Mesendoderm (in vitro differentiated cells): ENCODE data around the gene STAG2.
A peak's percentile ranks its signal among the peaks of the same experiment; 100 is the strongest.

Experiments
- DNase-seq: peaks from one replicate; pipeline ENCODE4 v3.0.0; 2013
- H2AK5ac ChIP-seq: 2 replicates; pipeline ENCODE4 v1.6.1; 2013; ENCODE audit warnings: low read length, inconsistent platforms
- H2BK120ac ChIP-seq: 2 replicates; pipeline ENCODE4 v1.6.1; 2013; ENCODE audit warnings: low read depth, mild to moderate bottlenecking, low read length, moderate library complexity, mixed read lengths
- H2BK15ac ChIP-seq: replicated peaks from 2 replicates; pipeline ENCODE4 v1.6.1; 2013; ENCODE audit warnings: low read depth, mild to moderate bottlenecking, moderate library complexity
- H2BK5ac ChIP-seq: 2 replicates; pipeline ENCODE4 v1.6.1; 2013; ENCODE audit warnings: low read length, inconsistent platforms
- H3K18ac ChIP-seq: 2 replicates; pipeline ENCODE4 v1.6.1; 2013; ENCODE audit warnings: mild to moderate bottlenecking, low read length, mixed read lengths
- H3K23ac ChIP-seq: one replicate; pipeline ENCODE4 v1.6.1; 2013; ENCODE audit warnings: low read length
- H3K27ac ChIP-seq: 2 replicates; pipeline ENCODE4 v1.5.1; 2013; ENCODE audit warnings: low read depth, mild to moderate bottlenecking, inconsistent platforms, low read length, moderate library complexity
- H3K27me3 ChIP-seq: 2 replicates; pipeline ENCODE4 v1.6.1; 2013; ENCODE audit warnings: low read length, control low read depth, mild to moderate bottlenecking, inconsistent platforms; ENCODE audit not compliant: insufficient read depth, poor library complexity
- H3K36me3 ChIP-seq: 2 replicates; pipeline ENCODE4 v1.6.1; 2013; ENCODE audit warnings: low read length, inconsistent platforms; ENCODE audit not compliant: control insufficient read depth, insufficient read depth
- H3K4ac ChIP-seq: one replicate; pipeline ENCODE4 v1.6.1; 2013; ENCODE audit warnings: low read depth, mild to moderate bottlenecking, low read length, moderate library complexity
- H3K4me1 ChIP-seq: 2 replicates; pipeline ENCODE4 v1.6.1; 2013; ENCODE audit warnings: low read depth, low read length, inconsistent platforms; ENCODE audit not compliant: control insufficient read depth
- H3K4me2 ChIP-seq: 2 replicates; pipeline ENCODE4 v1.6.1; 2013; ENCODE audit warnings: low read length
- H3K4me3 ChIP-seq: 2 replicates; pipeline ENCODE4 v1.5.1; 2013; ENCODE audit warnings: mild to moderate bottlenecking, low read length
- H3K56ac ChIP-seq: one replicate; pipeline ENCODE4 v1.6.1; 2013; ENCODE audit warnings: low read length
- H3K79me1 ChIP-seq: 2 replicates; pipeline ENCODE4 v1.6.1; 2013; ENCODE audit warnings: low read length, inconsistent platforms
- H3K79me2 ChIP-seq: 2 replicates; pipeline ENCODE4 v1.6.1; 2013; ENCODE audit warnings: mild to moderate bottlenecking, low read length; ENCODE audit not compliant: control insufficient read depth, insufficient read depth
- H3K9ac ChIP-seq: 2 replicates; pipeline ENCODE4 v1.6.1; 2013; ENCODE audit warnings: low read length, inconsistent platforms
- H4K5ac ChIP-seq: one replicate; pipeline ENCODE4 v1.6.1; 2013; ENCODE audit warnings: low read length
- H4K8ac ChIP-seq: one replicate; pipeline ENCODE4 v1.6.1; 2013; ENCODE audit warnings: low read depth, mild to moderate bottlenecking, control low read depth, low read length, moderate library complexity
- WGBS: extraction: QIAGEN DNeasy Blood & Tissue Kit; methylation state at CpG from one replicate; pipeline ENCODE4 v1.1.7; 2013; ENCODE audit warnings: low lambda C conversion rate, missing lambda C conversion rate; ENCODE audit not compliant: insufficient coverage; ENCODE audit errors: extremely low coverage; 5-methylcytosine and 5-hydroxymethylcytosine counted together

Gene STAG2

GRCh38 chrX:123965712-123966111 lies 4.2 kb downstream of the STAG2 start:
- DNase-seq: no peak
- WGBS: 100% methylated on average over 2 of the region's 6 CpGs
- no peaks in the 10 kb centered on the region for H3K36me3 ChIP-seq
- H3K79me2 ChIP-seq: peaks cover 62% of the 10 kb centered on the region
- no peaks in the 10 kb centered on the region for H3K27me3 ChIP-seq
- H3K9ac ChIP-seq: no peak overlapping the region
- H2AK5ac ChIP-seq: no peak overlapping the region
- H3K79me1 ChIP-seq: no peaks in the 10 kb centered on the region
- no peak overlapping the region for H2BK120ac ChIP-seq
- H2BK15ac ChIP-seq: no peak overlapping the region
- no peak overlapping the region for H3K23ac ChIP-seq
- H4K5ac ChIP-seq: no peak overlapping the region
- H3K4me3 ChIP-seq: no peak overlapping the region
- no peak overlapping the region for H3K18ac ChIP-seq
- no peak overlapping the region for H3K4ac ChIP-seq
- H4K8ac ChIP-seq: no peak overlapping the region
- no peak overlapping the region for H3K56ac ChIP-seq
- no peak overlapping the region for H3K4me2 ChIP-seq
- H2BK5ac ChIP-seq: no peak overlapping the region
- H3K27ac ChIP-seq: no peak overlapping the region
- H3K4me1 ChIP-seq: no peaks in the 10 kb centered on the region

GRCh38 chrX:123967497-123967896 lies 6.0 kb downstream of the STAG2 start:
- no CpG with 5 or more reads among the region's 7 CpGs for WGBS
- Histone ChIP-seq H2AK5ac (no peak overlapping the region), H4K8ac (no peak overlapping the region)

GRCh38 chrX:123968383-123969050 lies 7.0 kb downstream of the STAG2 start:
- no peaks in the 10 kb centered on the region for H3K4me1 ChIP-seq
- no peak overlapping the region for H3K18ac ChIP-seq
- no peaks in the 10 kb centered on the region for H3K36me3 ChIP-seq
- WGBS: no CpG with 5 or more reads among the region's 5 CpGs
- H3K4ac ChIP-seq: no peak overlapping the region
- H2BK15ac ChIP-seq: no peak overlapping the region
- H2BK120ac ChIP-seq: no peak overlapping the region
- no peak overlapping the region for H2AK5ac ChIP-seq
- no peak overlapping the region for H2BK5ac ChIP-seq
- H4K8ac ChIP-seq: no peak overlapping the region
- H3K4me3 ChIP-seq: no peak overlapping the region
- no peak overlapping the region for H3K4me2 ChIP-seq
- H3K56ac ChIP-seq: no peak overlapping the region
- H3K79me2 ChIP-seq: peaks cover 68% of the 10 kb centered on the region
- H3K23ac ChIP-seq: no peak overlapping the region
- no peaks in the 10 kb centered on the region for H3K27me3 ChIP-seq
- no peak overlapping the region for H3K27ac ChIP-seq
- H3K9ac ChIP-seq: no peak overlapping the region
- DNase-seq: peak; percentile 43
- no peaks in the 10 kb centered on the region for H3K79me1 ChIP-seq
- no peak overlapping the region for H4K5ac ChIP-seq

More at GRCh38 chrX:123967497-123967896, 6.0 kb downstream of the STAG2 start:
- Histone ChIP-seq H3K79me2 (peaks cover 64% of the 10 kb centered on the region), H3K4ac (no peak overlapping the region), H2BK120ac (no peak overlapping the region), H4K5ac (no peak overlapping the region), H3K18ac (no peak overlapping the region), H2BK5ac (no peak overlapping the region), H3K27ac (no peak overlapping the region), H3K4me3 (no peak overlapping the region), H3K56ac (no peak overlapping the region), H3K4me1 (no peaks in the 10 kb centered on the region), H3K23ac (no peak overlapping the region), H3K4me2 (no peak overlapping the region), H3K9ac (no peak overlapping the region), H3K79me1 (no peaks in the 10 kb centered on the region), H3K27me3 (no peaks in the 10 kb centered on the region), H3K36me3 (no peaks in the 10 kb centered on the region), H2BK15ac (no peak overlapping the region)
- no peak for DNase-seq

GRCh38 chrX:123971982-123972381 lies 10.5 kb downstream of the STAG2 start:
- H4K5ac ChIP-seq: no peak overlapping the region
- H3K79me2 ChIP-seq: peaks cover 57% of the 10 kb centered on the region
- H3K27ac ChIP-seq: no peak overlapping the region
- H3K79me1 ChIP-seq: no peaks in the 10 kb centered on the region
- H4K8ac ChIP-seq: no peak overlapping the region
- no peak overlapping the region for H2BK5ac ChIP-seq
- H2BK120ac ChIP-seq: no peak overlapping the region
- no peak overlapping the region for H3K4me2 ChIP-seq
- no peak overlapping the region for H3K18ac ChIP-seq
- no peaks in the 10 kb centered on the region for H3K27me3 ChIP-seq
- H3K9ac ChIP-seq: no peak overlapping the region
- no peak overlapping the region for H3K56ac ChIP-seq
- DNase-seq: no peak
- no peak overlapping the region for H3K23ac ChIP-seq
- H2AK5ac ChIP-seq: no peak overlapping the region
- no peaks in the 10 kb centered on the region for H3K36me3 ChIP-seq
- no peak overlapping the region for H3K4me3 ChIP-seq
- H3K4ac ChIP-seq: no peak overlapping the region
- WGBS: no CpG with 5 or more reads among the region's 5 CpGs
- H2BK15ac ChIP-seq: no peak overlapping the region
- no peaks in the 10 kb centered on the region for H3K4me1 ChIP-seq

GRCh38 chrX:123973921-123974320 lies 12.4 kb downstream of the STAG2 start:
- H3K4ac ChIP-seq: no peak overlapping the region
- no peak overlapping the region for H3K9ac ChIP-seq
- H3K18ac ChIP-seq: no peak overlapping the region
- no peak overlapping the region for H4K8ac ChIP-seq
- H3K56ac ChIP-seq: no peak overlapping the region
- H3K4me1 ChIP-seq: no peaks in the 10 kb centered on the region
- peaks cover 57% of the 10 kb centered on the region for H3K79me2 ChIP-seq
- H4K5ac ChIP-seq: no peak overlapping the region
- H2BK15ac ChIP-seq: no peak overlapping the region
- no peak overlapping the region for H3K4me2 ChIP-seq
- WGBS: no CpG with 5 or more reads among the region's 3 CpGs
- no peaks in the 10 kb centered on the region for H3K79me1 ChIP-seq
- H3K4me3 ChIP-seq: no peak overlapping the region
- no peak overlapping the region for H3K23ac ChIP-seq
- H2AK5ac ChIP-seq: no peak overlapping the region
- no peaks in the 10 kb centered on the region for H3K36me3 ChIP-seq
- DNase-seq: no peak
- H3K27ac ChIP-seq: no peak overlapping the region
- H3K27me3 ChIP-seq: no peaks in the 10 kb centered on the region
- no peak overlapping the region for H2BK5ac ChIP-seq
- H2BK120ac ChIP-seq: no peak overlapping the region

GRCh38 chrX:123975180-123975579 lies 13.7 kb downstream of the STAG2 start:
- Histone ChIP-seq H3K56ac (no peak overlapping the region), H2BK15ac (no peak overlapping the region), H3K4me3 (no peak overlapping the region), H2BK5ac (no peak overlapping the region), H3K79me2 (peaks cover 63% of the 10 kb centered on the region), H4K8ac (no peak overlapping the region), H3K27ac (no peak overlapping the region), H3K18ac (no peak overlapping the region), H3K9ac (no peak overlapping the region), H2AK5ac (no peak overlapping the region), H3K79me1 (no peaks in the 10 kb centered on the region), H3K4me1 (no peaks in the 10 kb centered on the region), H3K27me3 (no peaks in the 10 kb centered on the region), H4K5ac (no peak overlapping the region), H2BK120ac (no peak overlapping the region), H3K36me3 (no peaks in the 10 kb centered on the region), H3K4ac (no peak overlapping the region), H3K4me2 (no peak overlapping the region), H3K23ac (no peak overlapping the region)
- WGBS: no CpG with 5 or more reads among the region's 6 CpGs
- DNase-seq: no peak
